HCT116 (cell line): ENCODE data around the gene PTGS1. TPM values are rescaled to one million over a fixed set of nuclear protein-coding genes. Genes with fewer than 3 reads are reported as not detected.

Experiments
- ATAC-seq: fragments of 200-7000 bp; cut with Tn5 transposase; 2 replicates; pipeline ENCODE4 v1.9.1; 2020; ENCODE audit warnings: mild to moderate bottlenecking, moderate library complexity
- BruUV-seq: library from RNA; stranded (reverse); fragments of 400-500 nt; replicated peaks from 2 replicates; lab custom pipeline; 2021; lab: Mats Ljungman, UMichigan
- CTCF ChIA-PET: fragments of 300-600 bp; sonication (Branson Sonifier 250); formaldehyde crosslinking; loops from one replicate; lab custom pipeline; 2021; ENCODE audit warnings: antibody characterized with exemption; lab: Charles Lee
- POLR2A ChIA-PET: fragments of 300-600, 350-600 bp; sonication (Branson Sonifier 250); formaldehyde crosslinking; loops from one replicate; lab custom pipeline; 2021; ENCODE audit warnings: antibody characterized with exemption; lab: Charles Lee
- RAD21 ChIA-PET, 2 experiments: fragments of 300-600 bp; sonication (Branson Sonifier 250); formaldehyde crosslinking; loops; one replicate each; lab custom pipeline; 2023; ENCODE audit warnings: low total read pairs in 2 of 2; ENCODE audit not compliant: uncharacterized antibody in 2 of 2, unreplicated experiment in 2 of 2, low non-redundant PET in 1 of 2; lab: Charles Lee
- DNase-seq: peaks from one replicate; pipeline ENCODE4 v3.0.0-alpha.2; 2010; ENCODE audit warnings: low read depth, low spot score
- H2AFZ ChIP-seq: fragments of 200-600 bp; shearing (Covaris generic), sonication (generic); 2 replicates; pipeline ENCODE4 v1.6.1; 2017; ENCODE audit warnings: low read depth, mixed run types, mixed read lengths, antibody characterized with exemption, low read length; ENCODE audit not compliant: poor library complexity, severe bottlenecking
- H3K27ac ChIP-seq: 2 replicates; pipeline ENCODE4 v1.5.1; 2012; ENCODE audit warnings: low read depth, low read length
- H3K27me3 ChIP-seq: fragments of 200-600 bp; sonication (generic); 2 replicates; pipeline ENCODE4 v1.6.1; 2016; ENCODE audit warnings: mixed run types, low read length, mixed read lengths; ENCODE audit not compliant: insufficient read depth
- H3K36me3 ChIP-seq, 2 experiments: fragments of 200-500 bp in 1 of 2; fragments of 200-600 bp in 1 of 2; sonication (Bioruptor generic) in 1 of 2; sonication (generic) in 1 of 2; 2 replicates each; pipeline versions ENCODE4 v1.5.1 to v1.6.1; 2014 to 2016; ENCODE audit warnings: low read length in 2 of 2, inconsistent platforms in 1 of 2, mixed read lengths in 1 of 2, mixed run types in 1 of 2; ENCODE audit not compliant: insufficient read depth in 2 of 2, control insufficient read depth in 1 of 2
- H3K4me1 ChIP-seq, 2 experiments: fragments of 200-600 bp in 1 of 2; sonication (generic) in 1 of 2; 2 replicates each; pipeline versions ENCODE4 v1.5.1 to v1.6.1; 2012 to 2017; ENCODE audit warnings: low read length in 2 of 2, inconsistent platforms in 1 of 2, mild to moderate bottlenecking in 1 of 2, mixed read lengths in 1 of 2, mixed run types in 1 of 2, moderate library complexity in 1 of 2; ENCODE audit not compliant: insufficient read depth in 2 of 2, control insufficient read depth in 1 of 2
- H3K4me2 ChIP-seq: fragments of 200-600 bp; sonication (generic); 2 replicates; pipeline ENCODE4 v1.6.1; 2017; ENCODE audit warnings: mixed run types, low read length, mixed read lengths
- H3K4me3 ChIP-seq, 2 experiments: fragments of 200-600 bp in 1 of 2; sonication (generic) in 1 of 2; replicated peaks in 1 of 2; 2 replicates each; pipeline ENCODE4 v1.5.1; 2011 to 2016; ENCODE audit warnings: low read length in 2 of 2, control low read depth in 1 of 2, low read depth in 1 of 2, mild to moderate bottlenecking in 1 of 2, mixed read lengths in 1 of 2, mixed run types in 1 of 2
- H3K79me2 ChIP-seq: fragments of 200-600 bp; sonication (generic); 2 replicates; pipeline ENCODE4 v1.6.1; 2017; ENCODE audit warnings: mild to moderate bottlenecking, mixed run types, low read length, moderate library complexity, mixed read lengths; ENCODE audit not compliant: insufficient read depth
- H3K9ac ChIP-seq: fragments of 200-600 bp; sonication (generic); 2 replicates; pipeline ENCODE4 v1.6.1; 2016; ENCODE audit warnings: low read length, mixed read lengths
- H3K9me2 ChIP-seq: fragments of 200-600 bp; sonication (generic), shearing (Covaris generic); 2 replicates; pipeline ENCODE4 v1.6.1; 2017; ENCODE audit warnings: mixed run types, mild to moderate bottlenecking, moderate library complexity; ENCODE audit not compliant: insufficient read depth
- H3K9me3 ChIP-seq, 2 experiments: fragments of 200-500 bp in 1 of 2; fragments of 200-600 bp in 1 of 2; sonication (Bioruptor generic) in 1 of 2; sonication (generic) in 1 of 2; 2 replicates each; pipeline ENCODE4 v1.6.1; 2014 to 2017; ENCODE audit warnings: low read length in 2 of 2, mixed read lengths in 2 of 2, inconsistent platforms in 1 of 2, low read depth in 1 of 2, mild to moderate bottlenecking in 1 of 2, mixed run types in 1 of 2, moderate library complexity in 1 of 2; ENCODE audit not compliant: control insufficient read depth in 1 of 2, insufficient read depth in 1 of 2
- H4K20me1 ChIP-seq: fragments of 200-600 bp; sonication (generic), shearing (Covaris generic); 2 replicates; pipeline ENCODE4 v1.6.1; 2017; ENCODE audit warnings: mixed run types, mild to moderate bottlenecking, moderate library complexity; ENCODE audit not compliant: insufficient read depth
- ATF3 ChIP-seq: IDR thresholded peaks from 2 replicates; pipeline ENCODE4 v1.6.1; 2012
- CEBPB ChIP-seq: IDR thresholded peaks from 2 replicates; pipeline ENCODE4 v1.6.1; 2012; ENCODE audit warnings: low read depth
- CTCF ChIP-seq, 3 experiments: fragments of 200-600 bp in 1 of 3; sonication (generic) in 1 of 3; IDR thresholded peaks in 2 of 3; conservative IDR thresholded peaks in 1 of 3; 2 replicates each; pipeline ENCODE4 v1.5.1; 2012 to 2017; ENCODE audit warnings: low read depth in 2 of 3, low read length in 2 of 3, antibody characterized with exemption in 1 of 3, borderline replicate concordance in 1 of 3, control low read depth in 1 of 3, mild to moderate bottlenecking in 1 of 3, mixed read lengths in 1 of 3, mixed run types in 1 of 3, moderate library complexity in 1 of 3; ENCODE audit not compliant: insufficient read depth in 1 of 3
- EGR1 ChIP-seq: IDR thresholded peaks from 2 replicates; pipeline ENCODE4 v1.6.1; 2012; ENCODE audit warnings: low read depth
- ELF1 ChIP-seq: IDR thresholded peaks from 2 replicates; pipeline ENCODE4 v1.6.1; 2012; ENCODE audit warnings: low read depth, borderline replicate concordance
- EZH2 ChIP-seq: fragments of 200-600 bp; sonication (generic); IDR thresholded peaks from 2 replicates; pipeline ENCODE4 v1.6.1; 2017; ENCODE audit warnings: antibody characterized with exemption, mixed run types
- EZH2phosphoT487 ChIP-seq: fragments of 200-600 bp; IDR thresholded peaks from 2 replicates; pipeline ENCODE4 v1.6.1; 2018; ENCODE audit warnings: antibody characterized with exemption, borderline replicate concordance
- POLR2A ChIP-seq: IDR thresholded peaks from 2 replicates; pipeline ENCODE4 v1.7.0; 2011; ENCODE audit warnings: borderline replicate concordance; ENCODE audit not compliant: insufficient read depth, insufficient read length; ENCODE audit errors: extremely low read depth
- POLR2AphosphoS5 ChIP-seq: IDR thresholded peaks from 2 replicates; pipeline ENCODE4 v1.6.1; 2011; ENCODE audit warnings: mild to moderate bottlenecking, low read depth, low read length, moderate library complexity
- RAD21 ChIP-seq: IDR thresholded peaks from 2 replicates; pipeline ENCODE4 v1.6.1; 2012; ENCODE audit warnings: low read depth, mild to moderate bottlenecking
- SIN3A ChIP-seq: IDR thresholded peaks from 2 replicates; pipeline ENCODE4 v1.6.1; 2012; ENCODE audit warnings: low read depth
- SP1 ChIP-seq: IDR thresholded peaks from 2 replicates; pipeline ENCODE4 v1.6.1; 2012; ENCODE audit warnings: low read depth
- SRF ChIP-seq: IDR thresholded peaks from 2 replicates; pipeline ENCODE4 v1.6.1; 2012; ENCODE audit warnings: low read depth
- TCF7L2 ChIP-seq: IDR thresholded peaks from 2 replicates; pipeline ENCODE4 v1.7.0; 2011; ENCODE audit warnings: borderline replicate concordance, inconsistent platforms; ENCODE audit not compliant: insufficient read depth, insufficient read length; ENCODE audit errors: extremely low read depth
- YY1 ChIP-seq: IDR thresholded peaks from 2 replicates; pipeline ENCODE4 v1.6.1; 2011; ENCODE audit warnings: low read length, low read depth, moderate library complexity, mild to moderate bottlenecking; ENCODE audit not compliant: insufficient replicate concordance; ENCODE audit errors: extremely low read depth
- ZNF274 ChIP-seq: fragments of 200-500 bp; sonication (Bioruptor generic); IDR thresholded peaks from 2 replicates; pipeline ENCODE4 v1.6.1; 2014; ENCODE audit warnings: mild to moderate bottlenecking, low read depth, low read length, inconsistent platforms
- intact Hi-C: fragments of 100-400 bp; cut with micrococcal nuclease; formaldehyde crosslinking; loops from 2 replicates; pipeline ENCODE4 v1.10.0; 2022
- total RNA-seq: library from RNA; stranded (reverse); gene quantifications from one replicate; pipeline ENCODE4 v1.2.1, GENCODE V29; 2021; ENCODE audit not compliant: unreplicated experiment

The PTGS1 gene
- total RNA-seq, 1 experiment from 2014 or later: 3.5 TPM

- DNase-seq: no peak
- Histone ChIP-seq H3K79me2 (no peaks in the 10 kb centered on the region), H2AFZ (no peak overlapping the region), H3K27ac (no peak overlapping the region), H3K27me3 (no peaks in the 10 kb centered on the region), H3K9me3 (no peaks in the 10 kb centered on the region), H3K4me1 (peaks cover 4 to 5% of the 10 kb centered on the region in 2 experiments; a peak in 2 of 4 replicates), H3K9me2 (no peaks in the 10 kb centered on the region), H3K4me3 (no peak overlapping the region), H3K36me3 (peaks cover 0 to 12% of the 10 kb centered on the region in 2 experiments; a peak in 1 of 4 replicates), H3K9ac (no peak overlapping the region), H3K4me2 (no peak overlapping the region), H4K20me1 (no peaks in the 10 kb centered on the region)
- ChIA-PET POLR2A (no interaction called here), CTCF (no interaction called here), RAD21 (no interaction called here)
- ATAC-seq: no peak
- no TSS peak for BruUV-seq
- no peak for TF ChIP-seq CTCF (IDR thresholded peaks at IDR 0.05 in 2 of 3, conservative IDR thresholded peaks at IDR 0.05 in 1 of 3; ENCODE audit: borderline replicate concordance in 1 of 3, insufficient read depth in 1 of 3, low read depth in 2 of 3, low read length in 2 of 3)
- no peak for TF ChIP-seq CEBPB
- no peak for TF ChIP-seq TCF7L2
- TF ChIP-seq ATF3: no peak
- TF ChIP-seq POLR2AphosphoS5: no peak
- intact Hi-C loops: no loop called here
Measured at GRCh38 chr9:122331523-122331927, 39.3 kb upstream of the PTGS1 start.

GRCh38 chr9:122332083-122332482 is 38.7 kb upstream of the PTGS1 start:
- no peak for ATAC-seq
- RAD21 ChIA-PET: no interaction called here
- TF ChIP-seq CTCF (IDR thresholded peaks at IDR 0.05 in 2 of 3, conservative IDR thresholded peaks at IDR 0.05 in 1 of 3; ENCODE audit: borderline replicate concordance in 1 of 3, insufficient read depth in 1 of 3, low read depth in 2 of 3, low read length in 2 of 3) (no peak), SP1 (no peak), EGR1 (no peak), SIN3A (no peak), ZNF274 (no peak), EZH2phosphoT487 (no peak), EZH2 (no peak), POLR2A (no peak), YY1 (no peak), TCF7L2 (no peak), SRF (no peak), ELF1 (no peak), RAD21 (no peak), CEBPB (no peak), POLR2AphosphoS5 (no peak)

More at GRCh38 chr9:122332083-122332482, 38.7 kb upstream of the PTGS1 start:
- Histone ChIP-seq H4K20me1 (no peaks in the 10 kb centered on the region), H3K27me3 (no peaks in the 10 kb centered on the region), H3K36me3 (peaks cover 0 to 6% of the 10 kb centered on the region in 2 experiments; a peak in 1 of 4 replicates), H3K9me3 (no peaks in the 10 kb centered on the region), H3K4me3 (no peak overlapping the region), H3K27ac (no peak overlapping the region), H3K9me2 (no peaks in the 10 kb centered on the region), H3K79me2 (no peaks in the 10 kb centered on the region), H2AFZ (no peak overlapping the region), H3K4me2 (no peak overlapping the region), H3K9ac (no peak overlapping the region), H3K4me1 (peaks cover 4 to 5% of the 10 kb centered on the region in 2 experiments; a peak in 2 of 4 replicates)
- POLR2A ChIA-PET: no interaction called here
- intact Hi-C loops: no loop called here
- CTCF ChIA-PET: no interaction called here
- DNase-seq: no peak
- BruUV-seq: no TSS peak
